ENCODE measurements around the gene NKX6-1. TPM values are rescaled to one million over a fixed set of nuclear protein-coding genes. Genes with fewer than 3 reads are reported as not detected.

The NKX6-1 gene
- total RNA-seq: not detected in 2 replicates

- DNase-seq (ENCODE audit: low read depth): no peak
- no peak for TF ChIP-seq CTCF (conservative IDR thresholded peaks at IDR 0.05; ENCODE audit: low read depth, low read length)
- H3K4me3 ChIP-seq (ENCODE audit: low read depth, low read length): peak within 1 kb of the TSS; percentile 23
Observed at GRCh38 chr4:84498935-84499623, at the start of gene NKX6-1. Gene NKX6-1 (minus strand): TSS chr4:84499292. CDS start chr4:84498228, 1,064 bp downstream.

DNA sequence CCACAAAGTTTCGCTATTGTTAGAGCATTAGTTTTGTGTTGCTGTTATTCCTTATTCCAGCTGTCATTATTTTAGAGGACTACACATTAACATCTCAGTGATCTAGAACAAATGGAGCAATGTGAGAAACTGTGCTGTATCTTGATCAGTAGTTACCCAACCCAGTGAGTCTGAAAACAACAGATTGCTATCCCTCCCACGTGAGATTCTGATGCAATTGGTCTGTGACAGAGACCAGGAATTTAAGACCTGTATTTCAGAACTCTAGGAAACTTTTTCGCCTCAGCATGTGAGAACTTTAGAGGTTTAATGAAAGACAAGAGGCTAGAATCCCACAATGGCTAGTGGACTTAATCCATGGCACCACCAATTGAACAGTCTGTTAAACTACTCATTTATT lies 48.1 kb upstream of the NKX6-1 start:
- DNase-seq (ENCODE audit: low read depth): peak; percentile 26
- no peak overlapping the region for H3K4me3 ChIP-seq (ENCODE audit: low read depth, low read length)
- no peak for TF ChIP-seq CTCF (conservative IDR thresholded peaks at IDR 0.05; ENCODE audit: low read depth, low read length)

GRCh38 chr4:84545093-84545492 lies 46.0 kb upstream of the NKX6-1 start:
- no peak for TF ChIP-seq CTCF (conservative IDR thresholded peaks at IDR 0.05; ENCODE audit: low read depth, low read length)
- no peak for DNase-seq (ENCODE audit: low read depth)
- no peak overlapping the region for H3K4me3 ChIP-seq (ENCODE audit: low read depth, low read length)

DNA sequence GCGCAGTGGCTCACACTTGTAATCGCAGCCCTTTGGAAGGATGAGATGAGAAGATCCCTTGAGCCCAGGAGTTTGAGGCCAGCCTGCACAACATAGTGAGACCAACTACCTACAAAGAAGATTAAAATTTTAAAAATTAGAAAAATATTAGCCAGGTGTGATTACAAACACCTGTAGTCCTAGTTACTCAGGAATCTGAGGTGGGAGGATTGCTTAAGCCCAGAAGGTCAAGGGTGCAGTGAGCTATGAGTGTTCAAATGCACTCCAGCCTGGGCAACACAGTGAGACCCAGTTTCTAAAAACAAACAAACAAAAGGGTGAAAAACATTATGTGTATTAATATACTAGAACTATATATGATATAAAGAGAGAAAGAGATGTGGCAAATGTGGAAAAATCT lies 36.8 kb upstream of the NKX6-1 start:
- no peak for DNase-seq (ENCODE audit: low read depth)
- TF ChIP-seq CTCF (conservative IDR thresholded peaks at IDR 0.05; ENCODE audit: low read depth, low read length): no peak
- no peak overlapping the region for H3K4me3 ChIP-seq (ENCODE audit: low read depth, low read length)

- DNase-seq (ENCODE audit: low read depth): no peak
- H3K4me3 ChIP-seq (ENCODE audit: low read depth, low read length): no peak overlapping the region
- TF ChIP-seq CTCF (conservative IDR thresholded peaks at IDR 0.05; ENCODE audit: low read depth, low read length): no peak
Observed at GRCh38 chr4:84531689-84532088, 32.6 kb upstream of the NKX6-1 start.

- H3K4me3 ChIP-seq (ENCODE audit: low read depth, low read length): no peak overlapping the region
- no peak for DNase-seq (ENCODE audit: low read depth)
- no peak for TF ChIP-seq CTCF (conservative IDR thresholded peaks at IDR 0.05; ENCODE audit: low read depth, low read length)
Observed at GRCh38 chr4:84530871-84531270, 31.8 kb upstream of the NKX6-1 start.

- TF ChIP-seq CTCF (conservative IDR thresholded peaks at IDR 0.05; ENCODE audit: low read depth, low read length): no peak
- no peak for DNase-seq (ENCODE audit: low read depth)
Observed at GRCh38 chr4:84530454-84530853, 31.4 kb upstream of the NKX6-1 start.

More at GRCh38 chr4:84530454-84530853, 31.4 kb upstream of the NKX6-1 start:
- H3K4me3 ChIP-seq (ENCODE audit: low read depth, low read length): no peak overlapping the region

All from epithelial cell of proximal tubule (primary cell).